HG03064 (cell line): ENCODE measurements around the gene HDAC4.

Experiments
- ATAC-seq: cut with Tn5 transposase; IDR thresholded peaks from one replicate; pipeline ENCODE4 v1.9.1; 2021; ENCODE audit warnings: low read depth; ENCODE audit not compliant: unreplicated experiment

The HDAC4 gene

DNA sequence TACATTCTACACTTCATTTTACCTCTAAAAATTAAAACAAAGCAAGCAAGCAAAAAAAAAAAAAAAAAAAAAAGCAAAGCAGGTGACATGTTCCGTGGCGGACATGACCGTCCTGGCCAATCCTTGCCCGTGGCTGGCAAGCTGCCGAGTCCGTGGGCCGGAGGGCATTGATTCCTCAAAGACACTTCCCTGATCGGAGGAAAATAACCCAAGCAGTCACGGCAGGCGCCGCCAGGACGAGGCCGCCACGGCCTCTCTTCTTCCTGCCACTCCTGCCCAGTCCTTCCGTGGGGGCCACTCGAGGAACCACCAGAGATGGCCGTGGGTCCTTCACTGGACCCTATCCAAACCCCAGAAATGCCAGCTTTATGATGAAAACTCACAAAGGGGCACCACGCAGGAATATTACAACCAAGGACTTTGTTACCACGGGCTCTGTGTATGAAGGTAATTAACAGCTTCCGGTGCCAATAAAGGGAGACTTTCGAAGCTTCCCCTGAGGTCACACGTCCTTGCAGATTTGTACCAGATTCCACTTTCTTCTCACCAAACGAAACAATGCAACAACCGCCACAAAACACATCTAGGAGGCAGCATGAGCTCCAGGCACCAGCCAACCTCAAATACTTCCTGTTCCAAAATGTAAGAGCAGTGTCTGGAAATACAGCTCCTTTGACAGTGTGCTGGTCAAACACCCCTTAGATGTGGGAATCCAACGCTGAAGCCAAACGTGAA is 170.3 kb downstream of the HDAC4 start:
- ATAC-seq = no peak

DNA sequence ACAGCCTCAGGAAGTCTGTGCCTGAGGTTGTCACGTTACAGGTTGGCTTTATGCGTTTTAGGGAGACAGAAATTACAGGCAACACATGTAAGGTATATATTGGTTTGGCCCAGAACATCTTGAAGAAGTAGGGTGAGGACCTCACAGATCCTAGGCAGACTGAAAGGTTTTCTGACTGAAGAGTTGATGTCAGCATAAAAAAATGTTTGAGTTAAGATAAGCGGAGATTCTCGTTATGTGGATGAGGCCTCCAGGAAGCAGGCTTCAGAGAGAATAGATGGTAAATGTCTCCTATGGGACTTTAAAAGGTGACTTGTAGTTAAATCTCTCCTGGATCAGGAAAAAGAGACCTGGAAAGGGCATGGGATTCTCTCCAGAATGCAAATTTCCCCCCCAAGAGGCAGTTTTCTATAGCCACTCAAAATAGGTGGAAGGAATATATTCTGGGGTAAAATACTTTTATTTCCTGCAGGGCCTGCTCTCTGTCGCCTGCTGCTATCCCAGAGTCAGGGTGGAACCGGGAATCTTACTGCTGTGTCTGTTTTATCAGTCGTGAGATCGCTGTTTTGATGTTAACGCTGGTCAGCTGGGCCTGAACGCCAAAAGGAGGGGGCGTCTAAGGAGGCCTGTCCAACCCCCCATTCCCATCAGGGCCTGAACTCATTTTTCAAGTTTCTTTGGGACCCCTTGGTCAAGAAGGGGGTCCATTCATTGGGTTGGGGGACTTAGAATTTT is 171.1 kb downstream of the HDAC4 start:
- ATAC-seq = no peak

DNA sequence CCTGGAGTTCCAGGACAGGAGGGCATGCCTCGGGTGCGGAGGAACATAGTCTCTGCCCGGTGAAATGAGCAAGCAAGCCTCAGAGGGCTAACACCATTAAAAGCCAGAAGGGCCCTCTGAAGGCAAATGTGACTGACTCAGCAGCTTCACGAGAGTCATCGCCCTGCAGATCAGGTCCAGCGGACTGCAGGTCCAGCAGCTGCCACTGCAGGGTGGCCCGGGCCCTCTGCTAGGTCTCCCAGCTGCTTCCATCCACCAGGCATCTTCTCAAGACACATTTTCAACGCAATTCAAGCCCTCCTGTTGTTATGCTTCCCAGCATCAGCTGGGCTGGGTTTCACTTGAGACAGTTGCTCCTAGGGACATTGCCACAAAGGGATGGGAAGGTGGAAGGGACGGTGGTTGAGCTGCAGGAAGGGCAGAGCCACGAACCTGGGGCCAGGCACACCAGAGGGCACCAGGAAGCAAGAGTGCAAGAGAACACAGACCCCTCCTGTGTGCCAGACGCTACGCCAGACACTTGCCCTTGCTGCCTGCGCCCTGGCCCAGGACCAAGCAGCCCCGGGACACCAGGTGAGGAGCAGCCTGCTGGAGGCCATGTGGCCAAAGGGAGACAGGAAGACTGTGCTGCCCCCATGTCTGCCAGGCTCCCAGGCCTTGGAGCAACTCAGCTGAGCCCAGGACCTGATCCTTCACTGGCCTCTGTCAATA is 173.0 kb downstream of the HDAC4 start:
- no peak for ATAC-seq

DNA sequence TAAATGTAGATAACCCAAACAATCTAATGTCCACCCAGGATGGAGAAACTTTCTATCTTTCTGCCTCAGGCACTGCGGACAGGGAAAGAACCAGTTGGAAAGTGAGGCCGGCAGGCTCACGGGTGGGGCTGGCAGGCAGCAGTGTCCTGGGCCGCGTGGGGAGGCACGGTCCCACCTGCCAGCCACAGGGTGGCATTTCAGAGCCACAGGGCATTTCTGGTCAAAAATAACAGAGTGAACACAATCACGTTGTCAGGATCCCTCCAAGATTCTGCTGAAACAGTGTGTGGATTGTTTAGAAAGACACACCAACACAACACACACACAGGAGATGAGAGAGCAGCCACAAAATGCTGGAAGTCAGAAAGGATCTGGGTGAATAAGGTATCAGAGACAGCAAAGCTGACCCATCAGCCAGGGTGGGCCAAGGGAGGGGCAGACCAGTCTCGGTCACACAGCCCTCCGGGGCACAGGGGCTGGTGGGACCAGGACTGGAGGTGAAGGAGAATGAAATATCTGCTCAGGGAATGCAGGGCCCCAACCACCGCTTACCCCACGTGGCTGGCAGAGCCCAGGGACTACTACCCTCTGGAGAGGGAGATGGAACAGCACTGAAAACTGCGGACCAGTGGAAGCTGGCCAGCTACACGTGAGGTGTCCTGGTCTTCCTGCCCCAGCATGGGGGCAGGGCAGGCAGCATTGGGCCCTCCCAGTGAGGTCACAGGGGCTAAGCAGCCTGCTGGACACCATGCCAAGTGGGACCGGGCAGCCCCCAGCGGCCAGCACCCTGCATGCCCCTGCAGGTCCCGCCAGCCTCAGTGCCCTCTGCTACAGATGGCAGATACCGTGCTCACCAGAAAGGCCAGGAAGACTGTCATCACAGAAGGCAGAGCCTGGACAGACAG is 173.9 kb downstream of the HDAC4 start:
- no peak for ATAC-seq

DNA sequence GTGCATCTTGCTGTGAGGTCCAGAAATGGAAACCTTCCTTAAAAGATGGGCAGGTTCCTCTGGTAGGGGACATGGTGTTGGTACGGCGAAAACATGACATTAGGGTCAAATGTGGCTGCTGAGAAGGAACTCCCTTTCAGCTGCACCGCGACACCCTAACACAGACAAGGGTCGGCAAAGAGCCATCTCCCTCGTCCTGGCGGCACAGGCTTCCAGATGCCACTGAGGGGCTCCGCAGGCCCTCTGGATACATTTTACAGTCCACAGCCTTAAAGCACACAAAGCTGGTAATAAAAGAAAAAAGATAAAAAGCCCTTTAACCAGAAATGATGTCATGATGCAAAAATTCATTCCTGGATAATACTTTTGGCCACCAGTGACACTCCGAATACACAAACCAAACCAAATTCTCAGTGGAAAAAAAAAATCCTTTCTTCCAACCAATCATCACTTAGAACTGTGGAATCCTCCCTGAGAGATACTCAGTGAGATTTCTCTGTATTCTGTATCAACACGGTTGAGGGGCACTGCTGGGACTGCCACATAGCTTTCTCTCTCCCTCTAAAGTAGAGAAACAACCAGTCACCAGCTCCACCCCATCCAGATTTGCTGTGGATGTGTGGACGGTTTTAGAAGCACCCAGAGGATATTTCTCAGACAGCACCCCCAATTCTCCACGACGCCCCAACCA is 174.8 kb downstream of the HDAC4 start:
- ATAC-seq = no peak

DNA sequence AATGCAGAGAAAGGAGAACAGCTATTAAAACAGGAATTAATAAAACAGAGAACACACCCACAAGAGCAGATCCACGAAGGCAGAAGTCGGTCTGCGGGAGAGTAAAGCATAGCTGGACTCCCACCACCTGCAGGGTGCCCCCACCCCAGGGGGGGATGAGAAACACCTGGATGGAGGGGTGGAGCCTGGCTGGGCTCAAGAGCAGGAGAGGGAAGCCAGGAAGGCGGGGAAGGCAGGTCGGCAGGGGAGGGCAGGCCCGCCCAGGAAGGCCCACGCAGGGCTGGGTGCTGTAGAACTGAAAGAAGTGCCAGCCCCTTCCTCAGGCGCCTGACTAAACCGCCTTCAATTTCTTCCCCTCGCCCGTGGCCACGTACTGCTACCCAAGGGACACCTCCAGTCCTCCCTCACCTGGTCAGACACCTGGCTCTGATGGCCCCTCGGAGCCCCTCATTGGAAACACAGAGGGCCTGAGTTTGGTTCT is 175.4 kb downstream of the HDAC4 start:
- no peak for ATAC-seq

DNA sequence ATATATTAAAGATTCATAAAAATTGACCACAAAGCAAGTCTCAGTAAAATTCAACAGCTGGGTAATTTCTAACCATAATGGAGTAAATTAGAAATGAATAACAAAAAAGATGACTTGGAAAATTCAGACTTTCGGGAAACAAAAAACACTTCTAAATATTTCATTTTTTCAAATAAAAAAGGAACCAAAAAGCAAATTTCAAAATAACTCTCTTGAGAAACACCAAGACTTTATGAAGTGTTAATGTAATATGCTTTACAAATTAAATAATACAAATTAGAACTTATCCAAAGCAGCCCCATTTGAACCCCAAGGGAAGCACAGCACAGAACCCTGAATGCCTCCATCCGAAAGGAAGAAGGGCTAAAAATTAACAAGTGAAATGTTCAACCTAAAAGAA is 175.9 kb downstream of the HDAC4 start:
- no peak for ATAC-seq

DNA sequence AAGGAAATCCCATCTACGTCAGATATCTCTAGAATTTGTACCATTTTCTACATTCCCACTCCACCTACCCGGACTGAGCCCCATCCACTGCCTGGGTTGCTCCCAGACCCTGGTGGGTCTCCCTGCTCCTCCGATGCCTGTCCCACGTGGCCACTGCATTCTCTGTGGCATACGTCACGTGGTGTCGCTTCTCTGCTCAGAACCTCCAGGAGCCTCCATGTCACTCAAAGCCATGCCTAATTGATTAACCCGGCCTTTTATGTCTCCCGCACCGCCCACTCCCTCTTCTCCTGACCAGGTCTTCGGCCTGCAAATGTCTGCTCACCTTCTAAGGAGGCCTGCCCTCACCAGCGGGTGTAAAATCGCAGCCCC is 176.6 kb downstream of the HDAC4 start:
- ATAC-seq = no peak

DNA sequence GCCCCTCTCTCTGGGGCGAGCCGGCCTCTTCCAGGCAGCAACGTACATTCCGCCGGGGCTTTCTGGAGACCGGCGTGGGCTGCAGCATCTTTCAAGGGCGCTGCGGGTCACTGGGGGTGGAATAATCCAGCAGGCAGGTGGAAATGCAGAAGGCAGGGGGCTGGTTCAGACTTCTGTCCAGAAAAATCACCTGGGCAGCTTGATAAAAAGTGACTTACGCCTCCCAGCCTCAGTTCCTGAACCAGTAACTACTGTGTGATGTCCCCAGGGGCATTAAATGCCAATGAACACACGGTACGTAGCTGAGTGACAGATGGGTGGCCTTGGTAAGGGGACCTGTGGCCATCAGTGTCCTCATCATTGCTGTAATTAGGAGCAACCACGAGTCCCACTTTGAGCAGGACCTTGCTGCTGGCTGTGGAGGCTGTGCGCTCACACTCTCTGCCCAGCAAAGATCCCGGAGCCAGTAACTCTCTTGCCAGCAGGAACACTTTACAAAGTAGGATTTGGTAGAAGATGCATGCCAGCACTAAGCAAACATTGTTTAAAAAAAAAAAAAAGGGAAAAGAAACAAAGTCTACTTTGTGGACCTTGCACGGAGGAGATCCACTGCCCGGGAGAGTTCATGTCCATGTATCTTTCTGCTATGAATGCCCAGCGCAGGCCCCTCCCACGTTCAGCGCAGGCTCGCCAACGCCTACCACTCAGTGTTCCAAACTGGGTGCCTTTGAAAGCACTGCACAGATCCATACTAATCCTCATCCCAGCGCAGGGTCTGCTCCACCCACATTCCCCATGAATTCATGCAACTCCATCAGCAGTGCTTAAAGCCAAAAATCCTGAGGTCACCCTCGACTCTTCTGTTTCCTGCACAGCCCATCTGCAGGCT is 177.3 kb downstream of the HDAC4 start:
- no peak for ATAC-seq

DNA sequence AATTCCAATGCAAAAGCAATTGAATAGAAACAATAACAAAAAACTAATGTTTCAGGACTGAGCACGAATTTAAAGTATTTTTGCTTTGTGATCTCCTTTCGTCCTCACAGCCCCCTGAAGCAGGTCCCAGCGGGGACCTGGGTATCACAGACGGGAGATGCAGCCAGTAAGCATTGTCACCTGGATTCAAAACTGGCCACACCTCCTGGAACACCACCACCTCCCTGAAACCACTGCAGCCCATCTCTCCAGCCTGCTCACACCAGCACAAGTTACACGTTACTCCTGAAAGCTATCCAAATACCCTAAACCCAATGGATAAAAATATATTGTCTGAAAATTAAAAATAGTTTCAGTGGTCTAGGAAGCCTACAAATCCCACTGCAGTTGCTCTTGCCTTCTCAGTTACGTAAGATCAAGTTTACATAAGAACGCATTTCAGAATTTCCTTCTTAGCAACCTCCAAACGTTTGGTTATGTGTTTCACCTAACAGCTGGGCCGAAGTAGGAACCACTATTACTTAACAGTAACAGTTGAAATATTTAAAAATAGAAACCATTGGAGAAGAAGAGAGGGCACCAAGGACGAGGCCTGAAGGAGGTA is 178.0 kb downstream of the HDAC4 start:
- ATAC-seq = no peak

DNA sequence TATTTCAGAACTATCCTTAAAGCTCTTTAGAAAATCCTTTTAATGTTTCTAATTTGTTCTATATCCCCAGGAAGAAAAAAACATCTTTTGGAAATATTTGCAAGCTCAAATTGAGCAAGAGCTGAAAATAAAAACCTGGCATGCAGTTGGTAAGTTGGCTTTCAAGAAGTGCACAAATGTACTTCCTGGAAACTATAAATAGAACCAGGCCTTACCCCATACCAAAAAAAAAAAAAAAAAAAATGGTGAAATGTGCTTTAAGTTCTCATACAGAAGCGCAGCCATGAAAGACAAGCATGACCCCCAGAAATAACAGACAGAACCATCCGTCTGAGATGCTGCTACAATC is 178.5 kb downstream of the HDAC4 start:
- ATAC-seq = no peak

DNA sequence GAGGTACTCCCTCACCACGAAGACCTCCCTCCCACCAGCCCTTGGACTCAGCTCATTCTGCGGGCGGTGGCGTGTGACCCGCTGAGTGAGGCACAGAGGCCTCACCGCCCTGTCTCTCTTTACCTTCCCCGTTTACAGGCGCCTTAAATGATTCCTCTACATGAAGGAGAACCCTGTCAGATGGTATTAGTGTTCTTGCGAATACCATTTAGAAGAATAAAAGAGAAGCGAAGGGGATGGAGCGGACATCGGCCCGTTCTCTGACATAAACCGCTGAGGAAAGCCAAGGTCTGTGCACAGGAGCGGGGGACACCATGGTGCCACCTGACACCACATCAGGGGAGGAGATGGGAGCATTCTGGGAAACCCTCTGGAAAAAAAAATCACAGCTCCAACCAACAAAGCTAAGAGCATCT is 179.8 kb downstream of the HDAC4 start:
- ATAC-seq = no peak

DNA sequence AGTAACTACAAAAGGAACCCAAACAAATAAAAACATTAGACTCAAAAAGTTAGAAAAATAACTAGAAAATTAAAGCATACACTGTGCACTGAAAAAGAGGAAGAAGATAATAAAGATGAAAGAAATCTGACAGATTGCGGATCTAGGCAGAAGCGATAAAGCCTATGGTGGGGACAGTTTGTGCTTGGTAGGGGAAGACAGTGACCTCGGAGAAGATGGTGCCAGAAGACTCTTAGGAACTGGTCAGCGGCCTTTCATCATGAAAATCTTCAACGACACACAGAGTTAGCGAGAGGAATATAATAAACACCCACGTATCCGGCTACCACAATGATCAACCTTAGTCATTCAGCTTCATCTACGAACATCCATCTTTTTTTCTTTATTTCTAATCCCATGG is 180.5 kb downstream of the HDAC4 start:
- no peak for ATAC-seq

DNA sequence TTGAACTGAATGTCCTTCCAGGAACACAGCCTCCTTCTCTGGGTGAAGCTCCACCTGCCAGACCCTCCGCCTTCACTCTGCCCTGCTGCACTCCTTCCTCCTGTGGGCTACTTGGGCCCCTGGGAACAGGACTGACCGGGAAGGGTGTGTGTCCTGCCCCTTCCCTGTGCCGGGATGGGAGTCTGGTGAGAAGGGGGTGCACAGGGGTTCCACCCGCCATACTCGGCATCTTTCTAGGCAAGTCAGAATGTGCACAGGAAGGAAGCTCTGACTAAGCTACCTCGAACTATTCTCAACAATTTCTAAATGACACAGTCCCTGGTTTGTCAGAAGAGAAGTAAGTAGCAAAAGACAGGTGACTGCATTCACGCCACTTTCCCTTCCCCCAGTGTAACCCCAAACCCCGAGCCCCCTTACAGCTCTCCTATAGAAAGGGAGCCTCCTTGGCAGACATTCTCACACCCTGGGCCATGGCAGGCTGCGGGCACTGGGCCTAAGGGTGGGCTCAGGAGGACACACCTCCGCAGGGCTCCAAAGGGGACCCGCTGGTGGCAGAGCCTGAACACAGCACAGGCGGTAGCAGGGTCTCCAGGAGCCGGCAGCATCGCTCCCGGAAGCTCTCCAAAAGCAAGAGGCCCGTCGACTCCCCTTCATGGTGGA is 184.1 kb downstream of the HDAC4 start:
- ATAC-seq = no peak

DNA sequence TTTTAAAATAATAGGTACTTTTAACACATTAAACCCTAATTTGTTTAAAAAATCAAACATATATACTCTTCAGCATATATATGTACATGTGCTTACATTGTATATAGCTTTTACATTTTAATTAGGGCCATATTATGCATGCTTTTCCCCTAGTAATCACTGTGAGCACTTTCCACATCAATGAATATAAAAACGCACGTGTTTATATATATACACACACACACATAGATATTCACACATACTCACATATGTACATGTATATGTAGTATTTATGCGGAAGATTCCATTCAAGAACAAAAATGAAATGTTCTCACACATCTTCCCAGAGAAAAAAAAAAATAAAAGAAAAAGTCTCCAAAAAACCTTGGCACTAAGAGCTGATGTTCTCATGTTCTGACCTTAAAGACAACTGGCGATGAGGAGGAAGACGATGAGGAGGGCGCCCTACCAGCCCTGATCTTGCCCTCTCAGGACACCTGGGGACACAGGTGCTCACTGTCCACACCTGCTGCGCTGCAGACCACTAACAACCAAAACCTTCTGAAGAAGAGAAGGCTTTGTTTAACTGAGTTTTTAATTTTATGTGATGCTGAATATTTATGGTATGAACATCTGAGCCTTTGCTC is 184.7 kb downstream of the HDAC4 start:
- ATAC-seq = no peak

DNA sequence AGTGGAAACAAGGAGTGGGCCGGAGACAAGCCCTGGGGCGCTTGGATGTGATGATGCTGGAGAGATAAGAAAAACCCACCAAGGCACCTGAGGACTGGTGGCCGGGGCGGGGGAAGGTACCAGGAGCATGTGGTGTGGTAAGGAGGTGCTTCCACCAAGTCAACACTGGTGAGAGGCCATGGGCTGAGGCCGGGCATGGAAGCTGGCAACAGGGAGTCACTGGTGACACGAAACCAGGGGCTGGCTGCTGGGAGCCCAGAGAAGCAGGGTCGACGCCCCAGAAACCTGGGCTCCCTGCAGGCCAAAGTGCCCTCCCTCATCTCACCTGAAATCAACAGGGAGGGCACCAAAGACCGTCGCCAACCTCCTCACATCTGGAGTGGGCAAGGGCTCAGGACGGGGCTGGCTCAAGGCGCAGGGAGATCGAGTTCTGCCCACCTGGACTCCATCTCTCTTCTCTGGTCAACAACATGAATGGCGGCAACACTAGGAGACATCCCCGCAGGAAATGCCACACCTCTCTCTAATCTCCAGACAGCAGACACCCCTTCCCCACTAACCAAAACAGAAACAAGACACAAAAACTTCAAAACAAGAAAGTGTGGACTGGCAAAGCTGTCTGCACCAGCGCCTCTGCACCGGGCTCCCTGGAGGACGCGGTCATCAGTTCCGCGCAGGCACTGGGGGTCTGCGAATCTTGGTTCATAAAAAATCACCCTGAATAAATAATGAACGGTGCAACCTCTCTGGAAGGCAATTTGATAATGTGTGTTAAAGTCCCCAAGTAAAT is 185.5 kb downstream of the HDAC4 start:
- ATAC-seq = no peak

DNA sequence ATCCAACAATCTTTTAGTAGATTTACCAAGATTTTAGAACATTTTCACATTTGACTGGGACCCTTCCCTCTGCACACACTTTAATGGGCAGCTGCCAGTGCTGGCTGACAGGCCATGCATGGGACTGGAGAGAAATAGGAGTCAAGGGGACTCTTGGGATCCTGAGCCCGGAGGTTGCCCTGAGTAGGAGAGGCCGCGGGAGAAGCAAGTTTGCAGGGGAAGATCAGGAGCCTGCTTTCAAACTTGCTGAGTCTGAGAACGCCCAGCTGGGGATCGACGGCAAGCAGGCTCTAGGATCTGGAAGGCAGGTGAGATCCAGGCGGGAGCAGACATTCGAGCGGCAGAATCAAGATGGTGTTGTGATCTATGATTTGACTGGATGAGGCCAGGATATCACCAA is 186.1 kb downstream of the HDAC4 start:
- no peak for ATAC-seq
